Measurements from ENCODE around the gene GRB7.
A peak's percentile ranks its signal among the peaks of the same experiment; 100 is the strongest.
"Not testable (repeated sequence)": the region's sequence is repeated elsewhere in the genome, so short reads cannot be mapped to it uniquely, and the experiment has no call there.

GRB7 gene

GRCh38 chr17:39709998-39710964 is 27.5 kb upstream of the GRB7 start:
- DNase-seq, result no peak

GRCh38 chr17:39711071-39711470 is 26.7 kb upstream of the GRB7 start:
- not testable (repeated sequence) for DNase-seq

- no peak for DNase-seq
Measured at GRCh38 chr17:39711851-39712250, 25.9 kb upstream of the GRB7 start.

- DNase-seq, result no peak
Measured at GRCh38 chr17:39714234-39714633, 23.5 kb upstream of the GRB7 start.

DNA sequence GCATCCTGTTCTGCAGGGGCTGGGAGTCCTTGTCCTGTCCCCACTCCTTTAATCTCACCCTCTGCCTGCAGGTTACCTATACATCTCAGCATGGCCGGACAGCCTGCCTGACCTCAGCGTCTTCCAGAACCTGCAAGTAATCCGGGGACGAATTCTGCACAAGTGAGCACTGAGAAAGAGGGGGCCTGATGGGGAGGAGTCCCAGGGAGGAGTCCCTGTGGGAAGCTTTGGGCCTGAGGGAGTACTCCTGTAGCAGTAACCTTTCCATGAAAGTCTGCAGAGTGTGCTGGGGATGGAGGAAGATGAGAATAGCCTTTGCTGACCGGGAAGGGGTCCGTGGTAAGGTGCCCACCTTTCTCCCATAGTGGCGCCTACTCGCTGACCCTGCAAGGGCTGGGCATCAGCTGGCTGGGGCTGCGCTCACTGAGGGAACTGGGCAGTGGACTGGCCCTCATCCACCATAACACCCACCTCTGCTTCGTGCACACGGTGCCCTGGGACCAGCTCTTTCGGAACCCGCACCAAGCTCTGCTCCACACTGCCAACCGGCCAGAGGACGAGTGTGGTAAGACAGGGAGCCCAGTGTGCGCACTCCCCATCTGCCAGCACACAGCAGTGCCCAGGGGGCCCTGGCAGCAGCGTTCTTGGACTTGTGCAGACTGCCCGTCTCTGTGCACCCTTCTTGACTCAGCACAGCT is 22.2 kb upstream of the GRB7 start:
- DNase-seq, result no peak

- no peak for DNase-seq
Measured at GRCh38 chr17:39716073-39716818, 21.5 kb upstream of the GRB7 start.

DNA sequence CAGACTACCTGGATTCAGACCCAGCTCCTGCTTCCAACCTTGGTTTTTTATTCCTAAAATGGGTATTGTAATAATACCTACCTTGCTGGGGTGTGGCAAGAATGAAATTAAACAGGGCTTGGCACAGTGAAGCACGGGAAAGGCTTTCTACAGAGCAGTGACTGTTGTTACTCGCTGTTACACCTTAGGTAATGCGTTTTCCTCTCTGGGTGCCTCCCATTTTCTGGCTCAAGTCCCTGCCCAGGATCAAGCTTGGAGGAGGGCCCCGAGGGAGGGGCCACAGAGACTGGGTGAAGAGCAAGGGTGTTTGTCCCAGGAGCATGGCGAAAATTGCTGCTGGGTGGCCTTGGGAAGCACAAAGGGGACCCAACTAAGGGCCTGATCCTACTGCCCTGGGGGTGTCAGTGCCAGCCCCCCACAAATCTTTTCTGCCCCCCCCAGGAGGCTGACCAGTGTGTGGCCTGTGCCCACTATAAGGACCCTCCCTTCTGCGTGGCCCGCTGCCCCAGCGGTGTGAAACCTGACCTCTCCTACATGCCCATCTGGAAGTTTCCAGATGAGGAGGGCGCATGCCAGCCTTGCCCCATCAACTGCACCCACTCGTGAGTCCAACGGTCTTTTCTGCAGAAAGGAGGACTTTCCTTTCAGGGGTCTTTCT is 20.7 kb upstream of the GRB7 start:
- DNase-seq, result no peak

DNA sequence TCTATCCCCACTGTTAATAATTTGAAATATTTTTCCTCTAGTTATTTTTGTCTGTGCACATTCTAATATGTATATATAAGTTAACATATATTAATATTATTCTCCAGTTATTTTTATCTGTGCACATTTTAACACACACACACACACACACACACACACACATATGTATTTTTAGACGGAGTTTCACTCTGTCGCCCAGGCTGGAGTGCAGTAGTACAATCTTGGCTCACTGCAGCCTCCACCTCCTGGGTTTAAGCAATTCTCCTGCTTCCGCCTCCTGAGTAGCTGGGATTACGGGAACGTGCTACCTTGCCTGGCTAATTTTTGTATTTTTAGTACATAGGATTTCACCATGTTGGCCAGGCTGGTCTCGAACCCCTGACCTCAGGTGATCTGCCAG is 20.1 kb upstream of the GRB7 start:
- DNase-seq, result no peak

- no peak for DNase-seq
Measured at GRCh38 chr17:39719563-39720355, 18.0 kb upstream of the GRB7 start.

DNA sequence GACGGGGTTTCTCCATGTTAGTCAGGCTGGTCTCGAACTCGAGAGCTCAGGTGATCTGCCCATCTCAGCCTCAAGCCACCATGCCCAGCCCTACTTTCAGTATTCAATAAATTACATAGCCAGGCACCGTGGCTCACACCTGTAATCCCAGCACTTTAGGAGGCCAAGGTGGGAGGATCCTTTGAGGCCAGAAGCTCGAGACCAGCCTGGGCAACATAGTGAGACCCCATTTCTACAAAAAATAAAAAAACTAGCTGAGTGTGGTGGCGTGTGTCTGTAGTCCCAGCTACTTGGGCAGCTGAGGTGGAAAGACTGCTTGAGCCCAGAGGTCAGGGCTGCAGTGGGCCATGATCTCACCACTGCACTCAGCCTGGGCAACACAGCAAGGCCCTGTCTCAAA is 15.6 kb upstream of the GRB7 start:
- no peak for DNase-seq

- peak; percentile 60 for DNase-seq
Measured at GRCh38 chr17:39722965-39723848, 14.5 kb upstream of the GRB7 start.

- no peak for DNase-seq
Measured at GRCh38 chr17:39724731-39725130, 13.0 kb upstream of the GRB7 start.

DNA sequence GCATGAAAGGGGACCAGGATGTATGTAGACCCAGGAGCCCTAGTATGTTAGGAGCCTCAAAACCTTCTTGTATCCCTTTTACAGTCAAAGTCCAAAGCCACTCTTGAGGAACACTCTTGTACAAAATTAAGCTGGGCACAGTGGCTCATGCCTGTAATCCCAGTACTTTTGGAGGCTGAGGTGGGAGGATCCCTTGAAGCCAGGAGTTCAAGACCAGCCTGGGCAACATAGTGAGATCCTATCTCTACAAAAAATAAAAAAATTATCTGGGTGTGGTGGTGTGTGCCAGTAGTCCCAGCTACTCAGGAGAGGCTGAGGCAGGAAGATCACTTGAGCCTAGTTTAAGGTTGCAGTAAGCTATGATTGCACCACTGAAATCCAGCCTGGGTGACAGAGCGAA is 11.8 kb upstream of the GRB7 start:
- DNase-seq, result not testable (repeated sequence)

GRCh38 chr17:39726617-39727016 is 11.1 kb upstream of the GRB7 start:
- no peak for DNase-seq

DNA sequence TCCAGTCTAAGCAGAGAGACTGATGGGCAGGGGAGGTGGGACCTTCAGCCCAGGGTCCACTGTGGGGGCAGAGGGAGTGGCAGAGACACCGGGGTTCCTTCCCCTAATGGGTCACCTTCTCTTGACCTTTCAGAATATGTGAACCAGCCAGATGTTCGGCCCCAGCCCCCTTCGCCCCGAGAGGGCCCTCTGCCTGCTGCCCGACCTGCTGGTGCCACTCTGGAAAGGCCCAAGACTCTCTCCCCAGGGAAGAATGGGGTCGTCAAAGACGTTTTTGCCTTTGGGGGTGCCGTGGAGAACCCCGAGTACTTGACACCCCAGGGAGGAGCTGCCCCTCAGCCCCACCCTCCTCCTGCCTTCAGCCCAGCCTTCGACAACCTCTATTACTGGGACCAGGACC is 10.2 kb upstream of the GRB7 start:
- DNase-seq, result no peak

DNA sequence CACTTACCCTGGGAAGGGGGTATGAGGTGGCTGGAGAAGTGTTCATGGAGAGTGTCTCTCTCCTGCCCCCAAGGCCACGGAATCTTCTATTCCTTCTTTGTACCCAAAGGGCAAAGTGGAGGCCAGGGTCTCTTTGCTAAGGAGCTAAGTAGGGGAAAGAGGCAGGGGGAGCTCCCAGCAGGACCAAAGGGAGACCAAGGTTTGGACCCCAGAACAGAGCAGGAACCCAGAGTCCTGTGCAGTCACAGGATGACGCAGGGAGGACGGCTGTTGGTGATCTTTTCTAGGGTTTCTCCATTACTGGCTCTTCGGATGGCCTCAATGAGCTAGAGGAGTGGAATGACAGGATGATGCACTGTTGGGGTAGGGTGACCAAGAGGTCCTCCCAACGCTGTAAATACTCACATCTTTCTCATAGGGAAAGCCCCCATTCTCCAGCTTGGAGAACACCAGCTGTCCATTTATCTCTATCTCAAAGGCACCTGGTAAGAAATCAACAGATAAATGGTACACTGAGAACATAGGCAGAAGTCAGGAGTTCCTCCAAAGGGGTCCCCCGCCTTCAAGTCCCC is 8.4 kb upstream of the GRB7 start:
- DNase-seq, result no peak

DNA sequence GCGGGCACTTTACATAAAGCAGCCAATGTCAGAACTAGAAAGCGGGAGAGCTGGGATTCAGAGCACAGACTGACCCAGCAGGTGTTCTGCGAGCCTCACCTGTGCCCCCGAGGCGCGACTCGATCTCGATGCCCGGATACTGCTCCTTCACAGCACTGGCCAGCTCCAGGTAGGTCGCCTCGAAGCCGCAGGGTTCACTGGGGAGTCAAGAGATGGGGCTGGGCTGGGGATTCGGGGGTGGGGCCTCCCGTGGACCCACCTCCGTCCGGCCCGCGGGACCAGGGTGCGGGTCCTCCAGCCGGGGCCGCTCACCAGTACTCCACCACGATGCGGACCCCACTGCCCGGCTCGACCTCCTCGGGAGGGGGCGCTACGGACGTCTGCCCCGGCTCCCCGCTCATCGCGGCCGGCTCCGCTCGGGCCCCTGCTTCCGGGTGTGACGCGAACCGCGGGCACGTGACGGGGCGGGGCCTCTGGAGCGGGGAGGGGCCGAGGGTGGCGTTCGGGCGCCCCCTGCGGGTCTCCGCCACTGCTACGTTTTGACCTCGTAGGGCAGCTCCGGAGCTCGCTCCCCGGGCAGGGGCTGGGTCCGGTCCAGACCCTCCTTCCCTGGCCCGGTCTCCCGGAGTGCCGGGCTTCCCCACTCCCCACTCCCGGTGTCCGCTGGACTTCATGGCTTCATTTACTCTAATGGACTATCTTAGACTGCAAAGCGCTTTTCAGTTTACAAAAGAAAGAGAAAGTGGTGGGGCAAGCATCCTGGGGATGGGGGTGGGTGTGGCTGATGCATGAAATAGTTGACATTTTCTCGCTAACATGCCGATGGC is 7.4 kb upstream of the GRB7 start, which contains the start of gene MIEN1:
Gene MIEN1, minus strand, starts transcription at position 438 of the 827 bp plus-strand sequence. Its CDS starts 37 bp downstream, at position 401.
- DNase-seq, result peak; percentile 81

DNA sequence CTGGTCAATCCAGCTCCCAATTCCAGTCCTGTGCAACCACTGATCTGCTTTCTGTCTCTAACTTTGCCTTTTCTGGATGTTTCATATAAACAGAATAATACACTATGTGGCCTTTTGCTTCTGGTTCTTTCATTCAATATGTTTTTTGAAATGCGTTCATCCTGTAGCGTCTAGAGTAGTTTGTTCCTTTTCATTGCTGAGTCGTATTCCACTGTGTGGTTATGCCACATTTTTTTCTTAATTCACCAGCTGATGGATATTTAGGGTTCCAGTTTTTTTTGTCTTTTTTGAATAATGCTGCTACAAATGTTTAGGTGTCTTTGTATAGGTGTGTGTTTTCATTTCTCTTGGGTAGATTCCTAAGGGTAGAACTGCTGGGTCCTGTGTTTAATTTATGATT is 5.2 kb upstream of the GRB7 start:
- DNase-seq, result no peak

GRCh38 chr17:39735882-39736281 is 1.9 kb upstream of the GRB7 start:
- no peak for DNase-seq
